Pericardium fibroblast (primary cell): ENCODE measurements around the gene CST5. TPM values are rescaled to one million over a fixed set of nuclear protein-coding genes. Genes with fewer than 3 reads are reported as not detected.

Experiments used
- total RNA-seq: library from RNA; depleted of rRNA; stranded (reverse); fragments of >200 nt; gene quantifications from 2 replicates; pipeline ENCODE4 v1.2.3, GENCODE V29; 2015

CST5 gene
- total RNA-seq = not detected in 2 replicates

GRCh38 chr20:23879328-23879798, at the start of gene CST5:
CST5 (minus strand) TSS chr20:23879748; CDS start chr20:23879676, 72 bp downstream.

GRCh38 chr20:23826541-23827021, 53.0 kb downstream of the CST5 start, which contains the start of gene CST2:
CST2 (minus strand) TSS chr20:23826729; CDS start chr20:23826660, 69 bp downstream.

Other genes starting within 250 kb of the CST5 start
- 1,233 and 2,425 TPM in 2 replicates for gene CST3, start 241.8 kb downstream of the CST5 start, total RNA-seq
- not detected in 2 replicates for gene CST4, start 190.7 kb downstream of the CST5 start, total RNA-seq
- not detected in 2 replicates for gene CST1, start 128.8 kb downstream of the CST5 start, total RNA-seq
- gene CST2, start 53.0 kb downstream of the CST5 start, total RNA-seq = not detected in 2 replicates
- gene GGTLC1, start 109.0 kb upstream of the CST5 start, total RNA-seq = not detected in 2 replicates